Measurements from ENCODE around the gene TCF3. TPM values are rescaled to one million over a fixed set of nuclear protein-coding genes. Genes with fewer than 3 reads are reported as not detected.

The TCF3 gene
- total and polyA plus RNA-seq, 2 donors (not counting 3 experiments of a cell fraction or from before 2014, with no cell fraction given) = 147 to 193 TPM

DNA sequence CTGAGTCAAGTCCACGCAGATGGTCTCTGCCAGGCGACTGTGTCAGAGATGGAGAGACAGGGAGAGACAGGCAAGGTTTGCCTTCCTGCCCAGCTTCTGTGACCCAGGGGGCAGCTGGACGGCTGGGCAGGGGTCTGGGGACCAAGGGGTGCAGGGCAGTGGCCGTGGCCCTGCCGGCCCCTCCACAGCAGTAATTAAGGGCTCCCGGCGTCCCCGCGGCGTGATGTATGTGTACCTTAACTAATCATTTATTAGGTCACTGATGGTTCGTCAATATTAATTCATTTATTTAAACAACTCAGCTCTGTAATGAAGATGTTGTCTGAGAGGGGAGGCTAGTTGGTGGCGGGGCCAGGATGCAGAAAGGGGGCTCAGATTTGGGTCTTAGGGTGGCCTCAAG lies 28.6 kb upstream of the TCF3 start:
- Histone ChIP-seq H4K20me1 (replicated peaks; ENCODE audit: control insufficient read depth, extremely low read depth, insufficient read depth, low read length) (no peaks in the 10 kb centered on the region), H3K9me1 (replicated peaks; ENCODE audit: control insufficient read depth, extremely low read depth, insufficient read depth, low read length) (no peaks in the 10 kb centered on the region), H3K36me3 (ENCODE audit: control insufficient read depth in 2 of 2, extremely low read depth in 1 of 2, insufficient read depth in 2 of 2, low read length in 2 of 2) (no peaks in the 10 kb centered on the region), H2AFZ (ENCODE audit: low read depth, low read length) (no peak overlapping the region), H3K4me2 (ENCODE audit: insufficient read depth, low read length) (no peak overlapping the region), H3K27me3 (ENCODE audit: control insufficient read depth in 2 of 2, insufficient read depth in 2 of 2, low read length in 2 of 2) (peaks cover 0 to 10% of the 10 kb centered on the region in 2 experiments), H3K4me3 (replicated peaks in 1 of 3; ENCODE audit: insufficient read depth in 1 of 3, low read depth in 1 of 3, low read length in 3 of 3) (no peak overlapping the region), H3K4me1 (ENCODE audit: control insufficient read depth, extremely low read depth, insufficient read depth, low read length) (no peaks in the 10 kb centered on the region), H3K27ac (ENCODE audit: insufficient read depth, low read depth, low read length) (no peak overlapping the region), H3K9me3 (replicated peaks; ENCODE audit: control insufficient read depth, insufficient read depth, low read length) (no peaks in the 10 kb centered on the region), H3K9ac (replicated peaks; ENCODE audit: extremely low read depth, insufficient read depth, low read length) (no peak overlapping the region), H3K79me2 (ENCODE audit: control insufficient read depth, insufficient read depth, low read length) (no peaks in the 10 kb centered on the region)
- POLR2A ChIA-PET = no interaction called here
- TF ChIP-seq FOS (IDR thresholded peaks at IDR 0.05; ENCODE audit: borderline replicate concordance, insufficient read depth, low read length) (no peak), JUN (IDR thresholded peaks at IDR 0.05; ENCODE audit: borderline replicate concordance, insufficient read depth, insufficient read length, low read depth) (no peak), GATA2 (IDR thresholded peaks at IDR 0.05; ENCODE audit: insufficient read depth, insufficient read length, low read depth, low read length) (no peak), POLR2A (IDR thresholded peaks at IDR 0.05; ENCODE audit: low read depth, low read length) (no peak), MYC (IDR thresholded peaks at IDR 0.05; ENCODE audit: low read depth, low read length) (no peak)
- TF ChIP-seq, protein P1, sequence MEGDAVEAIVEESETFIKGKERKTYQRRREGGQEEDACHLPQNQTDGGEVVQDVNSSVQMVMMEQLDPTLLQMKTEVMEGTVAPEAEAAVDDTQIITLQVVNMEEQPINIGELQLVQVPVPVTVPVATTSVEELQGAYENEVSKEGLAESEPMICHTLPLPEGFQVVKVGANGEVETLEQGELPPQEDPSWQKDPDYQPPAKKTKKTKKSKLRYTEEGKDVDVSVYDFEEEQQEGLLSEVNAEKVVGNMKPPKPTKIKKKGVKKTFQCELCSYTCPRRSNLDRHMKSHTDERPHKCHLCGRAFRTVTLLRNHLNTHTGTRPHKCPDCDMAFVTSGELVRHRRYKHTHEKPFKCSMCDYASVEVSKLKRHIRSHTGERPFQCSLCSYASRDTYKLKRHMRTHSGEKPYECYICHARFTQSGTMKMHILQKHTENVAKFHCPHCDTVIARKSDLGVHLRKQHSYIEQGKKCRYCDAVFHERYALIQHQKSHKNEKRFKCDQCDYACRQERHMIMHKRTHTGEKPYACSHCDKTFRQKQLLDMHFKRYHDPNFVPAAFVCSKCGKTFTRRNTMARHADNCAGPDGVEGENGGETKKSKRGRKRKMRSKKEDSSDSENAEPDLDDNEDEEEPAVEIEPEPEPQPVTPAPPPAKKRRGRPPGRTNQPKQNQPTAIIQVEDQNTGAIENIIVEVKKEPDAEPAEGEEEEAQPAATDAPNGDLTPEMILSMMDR (IDR thresholded peaks at IDR 0.05; ENCODE audit: extremely low read depth in 1 of 2, insufficient read depth in 1 of 2, low read depth in 1 of 2, low read length in 2 of 2) = no peak
- no peak for FAIRE-seq
- intact Hi-C loops (cut with micrococcal nuclease) = no loop called here
- CTCF ChIA-PET = interaction anchor here (0.9 to 1.9 kb wide), 4 partner anchors 9 to 87 kb away, joined by 3 to 9 read pairs (median 4); no protein-coding TSS in a partner anchor
- dilution Hi-C loops (cut with MboI; ENCODE audit: extremely low pct_ligation_motif_present, low sequenced_read_pairs) = no loop called here
- DNase-seq (ENCODE audit: low read depth, low spot score) = no peak
- no TSS peak for BruUV-seq (replicated peaks)

DNA sequence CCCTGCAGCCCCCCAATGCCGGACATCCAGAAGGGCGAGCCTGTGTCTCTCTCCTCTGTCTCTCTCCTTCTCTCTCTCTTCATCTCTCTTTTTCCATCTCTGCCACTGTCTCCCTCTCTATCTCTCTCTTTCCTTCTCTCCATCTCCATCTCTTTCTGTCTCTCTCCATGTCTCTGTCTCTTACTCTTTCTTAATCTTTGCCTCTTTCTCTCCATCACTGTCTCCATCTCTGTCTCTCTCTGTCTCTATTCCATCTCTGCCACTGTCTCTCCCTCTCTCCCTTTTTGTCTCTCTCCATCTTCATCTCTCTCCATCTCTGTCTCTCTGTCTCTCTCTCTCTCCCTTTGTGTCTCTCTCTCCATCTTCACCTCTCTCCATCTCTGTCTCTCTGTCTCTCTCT lies 25.7 kb upstream of the TCF3 start:
- Histone ChIP-seq H3K79me2 (ENCODE audit: control insufficient read depth, insufficient read depth, low read length) (no peaks in the 10 kb centered on the region), H3K36me3 (ENCODE audit: control insufficient read depth in 2 of 2, extremely low read depth in 1 of 2, insufficient read depth in 2 of 2, low read length in 2 of 2) (no peaks in the 10 kb centered on the region), H3K4me3 (replicated peaks in 1 of 3; ENCODE audit: insufficient read depth in 1 of 3, low read depth in 1 of 3, low read length in 3 of 3) (no peak overlapping the region), H3K4me1 (ENCODE audit: control insufficient read depth, extremely low read depth, insufficient read depth, low read length) (no peaks in the 10 kb centered on the region), H4K20me1 (replicated peaks; ENCODE audit: control insufficient read depth, extremely low read depth, insufficient read depth, low read length) (no peaks in the 10 kb centered on the region), H3K27ac (ENCODE audit: insufficient read depth, low read depth, low read length) (no peak overlapping the region), H3K27me3 (ENCODE audit: control insufficient read depth in 2 of 2, insufficient read depth in 2 of 2, low read length in 2 of 2) (peaks cover 1 to 19% of the 10 kb centered on the region in 2 experiments), H2AFZ (ENCODE audit: low read depth, low read length) (no peak overlapping the region), H3K9ac (replicated peaks; ENCODE audit: extremely low read depth, insufficient read depth, low read length) (no peak overlapping the region), H3K4me2 (ENCODE audit: insufficient read depth, low read length) (no peak overlapping the region), H3K9me1 (replicated peaks; ENCODE audit: control insufficient read depth, extremely low read depth, insufficient read depth, low read length) (no peaks in the 10 kb centered on the region), H3K9me3 (replicated peaks; ENCODE audit: control insufficient read depth, insufficient read depth, low read length) (no peaks in the 10 kb centered on the region)
- POLR2A ChIA-PET = no interaction called here
- DNase-seq (ENCODE audit: low read depth, low spot score) (no peak), FAIRE-seq (no peak)
- CTCF ChIA-PET = no interaction called here
- BruUV-seq (replicated peaks) = no TSS peak
- no peak for TF ChIP-seq POLR2AphosphoS5 (IDR thresholded peaks at IDR 0.05; ENCODE audit: insufficient read depth, low read depth, low read length)
- TF ChIP-seq, protein P2, sequence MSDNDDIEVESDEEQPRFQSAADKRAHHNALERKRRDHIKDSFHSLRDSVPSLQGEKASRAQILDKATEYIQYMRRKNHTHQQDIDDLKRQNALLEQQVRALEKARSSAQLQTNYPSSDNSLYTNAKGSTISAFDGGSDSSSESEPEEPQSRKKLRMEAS (IDR thresholded peaks at IDR 0.05; ENCODE audit: insufficient read depth, insufficient read length) = no peak
- TF ChIP-seq GATA2 (IDR thresholded peaks at IDR 0.05; ENCODE audit: insufficient read depth, insufficient read length, low read depth, low read length) = no peak
- TF ChIP-seq MYC (IDR thresholded peaks at IDR 0.05; ENCODE audit: low read depth, low read length) = no peak
- TF ChIP-seq JUN (IDR thresholded peaks at IDR 0.05; ENCODE audit: borderline replicate concordance, insufficient read depth, insufficient read length, low read depth) = no peak
- TF ChIP-seq, protein P1 (IDR thresholded peaks at IDR 0.05; ENCODE audit: extremely low read depth in 1 of 2, insufficient read depth in 1 of 2, low read depth in 1 of 2, low read length in 2 of 2) = no peak
- TF ChIP-seq POLR2A (IDR thresholded peaks at IDR 0.05; ENCODE audit: low read depth, low read length) = no peak
- TF ChIP-seq EZH2 (IDR thresholded peaks at IDR 0.05; ENCODE audit: borderline replicate concordance, low read depth, low read length, severe bottlenecking) = no peak
- TF ChIP-seq FOS (IDR thresholded peaks at IDR 0.05; ENCODE audit: borderline replicate concordance, insufficient read depth, low read length) = no peak
- intact Hi-C loops (cut with micrococcal nuclease) (no loop called here), dilution Hi-C loops (cut with MboI; ENCODE audit: extremely low pct_ligation_motif_present, low sequenced_read_pairs) (no loop called here)
